Right lobe of liver (tissue), 4 donors: ENCODE results near the gene PTGDS.

ENCODE experiments used
- CTCF ChIP-seq, 4 donors: fragments of 200-600 bp in 3 of 4; fragments of 450-650 bp in 1 of 4; IDR thresholded peaks; one replicate each; pipeline versions ENCODE4 v1.5.1 to v1.8.0; 2016 to 2022; ENCODE audit warnings: antibody characterized with exemption in 4 of 4, mild to moderate bottlenecking in 2 of 4
- POLR2A ChIP-seq: fragments of 450-650 bp; IDR thresholded peaks from one replicate; pipeline ENCODE4 v1.6.1; 2017; ENCODE audit warnings: antibody characterized with exemption, mild to moderate bottlenecking
- donor health status: DM: no; HTN: no; CAD: no.
- donor health status: DM: no; HTN: no; CAD: no.
- donor health status: DM: no; HTN: yes; CAD: no.

DNA sequence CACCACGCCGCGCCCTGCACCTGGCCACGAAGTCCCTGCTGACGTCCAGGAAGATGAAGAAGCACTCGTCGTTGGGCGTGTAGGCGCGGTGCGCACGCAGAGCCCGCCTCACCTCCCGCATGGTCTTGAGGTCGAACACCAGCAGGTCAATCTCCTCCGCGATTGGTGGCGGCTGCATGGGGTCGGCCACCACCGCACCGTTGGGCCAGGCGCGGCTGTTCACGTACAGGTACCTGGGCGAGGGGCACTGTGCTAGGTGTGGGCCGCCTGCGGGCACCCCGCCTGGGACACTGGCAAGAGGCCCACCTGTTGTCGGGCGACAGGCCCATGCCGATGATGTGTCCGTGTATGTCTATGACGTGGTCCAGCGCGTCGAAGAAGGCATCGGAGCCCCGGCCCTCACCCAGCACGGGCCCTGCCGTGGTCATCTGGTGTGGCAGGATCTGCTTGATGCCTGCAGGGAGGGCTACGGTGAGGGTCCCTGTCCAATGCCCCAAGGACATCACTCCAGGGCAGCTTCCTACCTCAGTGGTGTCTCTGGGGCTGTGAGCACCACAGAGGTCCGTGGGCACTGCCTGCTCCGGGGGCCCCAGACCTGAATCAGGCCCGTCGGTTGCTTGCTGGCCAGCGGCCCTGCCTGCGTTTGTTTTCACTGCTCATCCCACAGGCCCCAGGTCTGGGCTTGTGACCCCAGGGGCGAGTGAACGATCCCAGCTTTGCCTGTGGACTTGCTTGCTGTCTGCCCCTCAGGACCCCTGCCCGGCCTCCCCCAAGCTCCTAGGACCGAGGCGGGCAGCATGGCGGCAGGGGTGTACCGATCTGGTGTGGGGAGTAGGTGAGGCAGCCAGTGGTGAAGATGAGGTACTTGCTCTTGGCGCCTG, 35.8 kb upstream of the PTGDS start:
- TF ChIP-seq CTCF (IDR thresholded peaks at IDR 0.05) (no peak), POLR2A (no peak)
